Measurements from ENCODE around the gene KPNA1. TPM values are rescaled to one million over a fixed set of nuclear protein-coding genes. Genes with fewer than 3 reads are reported as not detected.
A peak's percentile ranks its signal among the peaks of the same experiment; 100 is the strongest.

The KPNA1 gene
- polyA plus RNA-seq, 2 of the 4 experiments (the other 2 are of a cell fraction): 48.1 to 81.8 TPM

DNA sequence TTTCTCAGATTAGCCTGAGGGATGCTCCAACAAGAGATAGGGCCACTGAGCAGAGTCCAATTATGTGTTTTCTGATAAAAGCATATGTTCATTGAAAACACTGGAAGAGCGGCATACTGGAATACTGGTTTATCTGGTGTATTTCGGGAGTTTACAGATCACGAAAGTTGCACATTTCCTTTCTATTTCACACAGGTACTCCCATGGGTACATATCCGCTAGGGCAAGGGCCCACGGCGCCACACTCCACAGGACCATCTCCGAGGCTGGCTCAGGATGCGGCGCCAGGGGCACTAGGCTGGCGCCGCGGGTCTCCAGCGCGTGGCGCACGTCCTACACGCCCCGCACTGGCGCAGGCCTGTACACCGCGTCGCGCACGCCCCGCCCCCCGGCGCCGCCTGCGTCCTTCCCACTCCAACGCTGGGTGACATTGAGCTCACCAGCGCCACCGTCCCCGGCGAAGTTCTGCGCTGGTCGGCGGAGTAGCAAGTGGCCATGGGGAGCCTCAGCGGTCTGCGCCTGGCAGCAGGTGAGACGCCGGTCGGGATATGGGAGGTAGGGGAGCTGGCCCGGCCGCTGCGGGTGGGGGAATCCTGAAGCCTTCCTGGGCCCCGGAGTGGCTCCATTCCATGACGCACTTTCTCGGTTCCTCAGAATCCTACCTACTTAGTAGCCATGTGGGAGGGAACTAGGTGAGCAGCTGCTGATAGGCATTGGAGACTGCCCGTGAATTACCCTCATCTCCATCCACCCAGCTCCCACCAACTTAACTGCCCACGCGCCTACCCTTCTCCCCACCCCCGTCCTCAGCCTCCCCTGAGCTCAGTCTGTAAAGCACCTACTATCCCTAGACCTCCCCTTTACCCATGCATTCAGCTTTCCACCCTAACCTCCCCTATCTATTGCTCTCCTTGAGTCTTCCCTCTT lies 130.7 kb downstream of the KPNA1 start, which contains the start of gene FAM162A (continued):
- TF ChIP-seq CBX2 (IDR thresholded peaks at IDR 0.05; ENCODE audit: borderline replicate concordance, low read depth) (no peak), EHF (CRISPR knock-in tag; IDR thresholded peaks at IDR 0.05) (no peak), SMC3 (IDR thresholded peaks at IDR 0.05) (peak; percentile 53), TP53 (CRISPR knock-in tag; IDR thresholded peaks at IDR 0.05) (no peak), CHD4 (IDR thresholded peaks at IDR 0.05; ENCODE audit: borderline replicate concordance) (no peak), GATA3 (IDR thresholded peaks at IDR 0.05; ENCODE audit: borderline replicate concordance) (no peak), NFE2L2 (conservative IDR thresholded peaks at IDR 0.05; ENCODE audit: low read length) (no peak), NPAS2 (CRISPR knock-in tag; IDR thresholded peaks at IDR 0.05; ENCODE audit: borderline replicate concordance) (no peak), HOXB5 (CRISPR knock-in tag; IDR thresholded peaks at IDR 0.05) (no peak), HOXA7 (CRISPR knock-in tag; IDR thresholded peaks at IDR 0.05) (no peak), RCOR1 (IDR thresholded peaks at IDR 0.05; ENCODE audit: low read depth, low read length) (no peak), ZFP36 (IDR thresholded peaks at IDR 0.05; ENCODE audit: borderline replicate concordance, partially characterized antibody) (no peak), JUNB (IDR thresholded peaks at IDR 0.05) (no peak), HEYL (CRISPR knock-in tag; IDR thresholded peaks at IDR 0.05) (no peak), RFX5 (IDR thresholded peaks at IDR 0.05) (no peak), EHMT2 (IDR thresholded peaks at IDR 0.05; ENCODE audit: low read depth) (no peak), ZC3H11A (IDR thresholded peaks at IDR 0.05) (no peak), HOXB13 (CRISPR knock-in tag; IDR thresholded peaks at IDR 0.05; ENCODE audit: low read depth) (no peak), NR3C1 (IDR thresholded peaks at IDR 0.05) (no peak), ESRRA (IDR thresholded peaks at IDR 0.05; ENCODE audit: borderline replicate concordance, low read length) (peak; percentile 84), EP300 (IDR thresholded peaks at IDR 0.05) (no peak), MAFK (IDR thresholded peaks at IDR 0.05; ENCODE audit: partially characterized antibody) (no peak), FOXS1 (CRISPR knock-in tag; IDR thresholded peaks at IDR 0.05) (no peak), RNF2 (IDR thresholded peaks at IDR 0.05; ENCODE audit: borderline replicate concordance, low read depth) (no peak), RAD21 (conservative IDR thresholded peaks at IDR 0.05 in 1 of 2, IDR thresholded peaks at IDR 0.05 in 1 of 2) (peak; percentile 26 to 58; a peak in 3 of 5 replicates), CBX8 (IDR thresholded peaks at IDR 0.05) (no peak), FOSB (CRISPR knock-in tag; IDR thresholded peaks at IDR 0.05) (no peak), POLR2A (IDR thresholded peaks at IDR 0.05; ENCODE audit: low read length) (peak; percentile 90), SREBF2 (IDR thresholded peaks at IDR 0.05) (no peak)
- TF ChIP-seq, protein P1, sequence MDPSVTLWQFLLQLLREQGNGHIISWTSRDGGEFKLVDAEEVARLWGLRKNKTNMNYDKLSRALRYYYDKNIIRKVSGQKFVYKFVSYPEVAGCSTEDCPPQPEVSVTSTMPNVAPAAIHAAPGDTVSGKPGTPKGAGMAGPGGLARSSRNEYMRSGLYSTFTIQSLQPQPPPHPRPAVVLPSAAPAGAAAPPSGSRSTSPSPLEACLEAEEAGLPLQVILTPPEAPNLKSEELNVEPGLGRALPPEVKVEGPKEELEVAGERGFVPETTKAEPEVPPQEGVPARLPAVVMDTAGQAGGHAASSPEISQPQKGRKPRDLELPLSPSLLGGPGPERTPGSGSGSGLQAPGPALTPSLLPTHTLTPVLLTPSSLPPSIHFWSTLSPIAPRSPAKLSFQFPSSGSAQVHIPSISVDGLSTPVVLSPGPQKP (IDR thresholded peaks at IDR 0.05; ENCODE audit: low read depth, low read length): no peak
- TF ChIP-seq, protein P2, sequence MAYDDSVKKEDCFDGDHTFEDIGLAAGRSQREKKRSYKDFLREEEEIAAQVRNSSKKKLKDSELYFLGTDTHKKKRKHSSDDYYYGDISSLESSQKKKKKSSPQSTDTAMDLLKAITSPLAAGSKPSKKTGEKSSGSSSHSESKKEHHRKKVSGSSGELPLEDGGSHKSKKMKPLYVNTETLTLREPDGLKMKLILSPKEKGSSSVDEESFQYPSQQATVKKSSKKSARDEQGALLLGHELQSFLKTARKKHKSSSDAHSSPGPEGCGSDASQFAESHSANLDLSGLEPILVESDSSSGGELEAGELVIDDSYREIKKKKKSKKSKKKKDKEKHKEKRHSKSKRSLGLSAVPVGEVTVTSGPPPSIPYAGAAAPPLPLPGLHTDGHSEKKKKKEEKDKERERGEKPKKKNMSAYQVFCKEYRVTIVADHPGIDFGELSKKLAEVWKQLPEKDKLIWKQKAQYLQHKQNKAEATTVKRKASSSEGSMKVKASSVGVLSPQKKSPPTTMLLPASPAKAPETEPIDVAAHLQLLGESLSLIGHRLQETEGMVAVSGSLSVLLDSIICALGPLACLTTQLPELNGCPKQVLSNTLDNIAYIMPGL (CRISPR knock-in tag; IDR thresholded peaks at IDR 0.05; ENCODE audit: borderline replicate concordance): no peak
- TF ChIP-seq, protein P3, sequence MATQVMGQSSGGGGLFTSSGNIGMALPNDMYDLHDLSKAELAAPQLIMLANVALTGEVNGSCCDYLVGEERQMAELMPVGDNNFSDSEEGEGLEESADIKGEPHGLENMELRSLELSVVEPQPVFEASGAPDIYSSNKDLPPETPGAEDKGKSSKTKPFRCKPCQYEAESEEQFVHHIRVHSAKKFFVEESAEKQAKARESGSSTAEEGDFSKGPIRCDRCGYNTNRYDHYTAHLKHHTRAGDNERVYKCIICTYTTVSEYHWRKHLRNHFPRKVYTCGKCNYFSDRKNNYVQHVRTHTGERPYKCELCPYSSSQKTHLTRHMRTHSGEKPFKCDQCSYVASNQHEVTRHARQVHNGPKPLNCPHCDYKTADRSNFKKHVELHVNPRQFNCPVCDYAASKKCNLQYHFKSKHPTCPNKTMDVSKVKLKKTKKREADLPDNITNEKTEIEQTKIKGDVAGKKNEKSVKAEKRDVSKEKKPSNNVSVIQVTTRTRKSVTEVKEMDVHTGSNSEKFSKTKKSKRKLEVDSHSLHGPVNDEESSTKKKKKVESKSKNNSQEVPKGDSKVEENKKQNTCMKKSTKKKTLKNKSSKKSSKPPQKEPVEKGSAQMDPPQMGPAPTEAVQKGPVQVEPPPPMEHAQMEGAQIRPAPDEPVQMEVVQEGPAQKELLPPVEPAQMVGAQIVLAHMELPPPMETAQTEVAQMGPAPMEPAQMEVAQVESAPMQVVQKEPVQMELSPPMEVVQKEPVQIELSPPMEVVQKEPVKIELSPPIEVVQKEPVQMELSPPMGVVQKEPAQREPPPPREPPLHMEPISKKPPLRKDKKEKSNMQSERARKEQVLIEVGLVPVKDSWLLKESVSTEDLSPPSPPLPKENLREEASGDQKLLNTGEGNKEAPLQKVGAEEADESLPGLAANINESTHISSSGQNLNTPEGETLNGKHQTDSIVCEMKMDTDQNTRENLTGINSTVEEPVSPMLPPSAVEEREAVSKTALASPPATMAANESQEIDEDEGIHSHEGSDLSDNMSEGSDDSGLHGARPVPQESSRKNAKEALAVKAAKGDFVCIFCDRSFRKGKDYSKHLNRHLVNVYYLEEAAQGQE (IDR thresholded peaks at IDR 0.05): no peak
- TF ChIP-seq, protein P4, sequence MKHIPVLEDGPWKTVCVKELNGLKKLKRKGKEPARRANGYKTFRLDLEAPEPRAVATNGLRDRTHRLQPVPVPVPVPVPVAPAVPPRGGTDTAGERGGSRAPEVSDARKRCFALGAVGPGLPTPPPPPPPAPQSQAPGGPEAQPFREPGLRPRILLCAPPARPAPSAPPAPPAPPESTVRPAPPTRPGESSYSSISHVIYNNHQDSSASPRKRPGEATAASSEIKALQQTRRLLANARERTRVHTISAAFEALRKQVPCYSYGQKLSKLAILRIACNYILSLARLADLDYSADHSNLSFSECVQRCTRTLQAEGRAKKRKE (CRISPR knock-in tag; IDR thresholded peaks at IDR 0.05; ENCODE audit: low read depth): no peak
- TF ChIP-seq, protein P5, sequence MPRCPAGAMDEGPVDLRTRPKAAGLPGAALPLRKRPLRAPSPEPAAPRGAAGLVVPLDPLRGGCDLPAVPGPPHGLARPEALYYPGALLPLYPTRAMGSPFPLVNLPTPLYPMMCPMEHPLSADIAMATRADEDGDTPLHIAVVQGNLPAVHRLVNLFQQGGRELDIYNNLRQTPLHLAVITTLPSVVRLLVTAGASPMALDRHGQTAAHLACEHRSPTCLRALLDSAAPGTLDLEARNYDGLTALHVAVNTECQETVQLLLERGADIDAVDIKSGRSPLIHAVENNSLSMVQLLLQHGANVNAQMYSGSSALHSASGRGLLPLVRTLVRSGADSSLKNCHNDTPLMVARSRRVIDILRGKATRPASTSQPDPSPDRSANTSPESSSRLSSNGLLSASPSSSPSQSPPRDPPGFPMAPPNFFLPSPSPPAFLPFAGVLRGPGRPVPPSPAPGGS (IDR thresholded peaks at IDR 0.05): peak; percentile 89
